ENCODE data around the gene COL20A1.

COL20A1 gene

GRCh38 chr20:63289311-63290135, 3.5 kb upstream of the COL20A1 start:
- Mint-ChIP-seq H3K36me3 (ENCODE audit: low read depth) (peaks cover 7% of the 10 kb centered on the region), H3K9me3 (no peaks in the 10 kb centered on the region), H3K4me3 (no peak overlapping the region), H3K27me3 (ENCODE audit: low read depth) (no peaks in the 10 kb centered on the region), H3K4me1 (ENCODE audit: low read depth) (no peaks in the 10 kb centered on the region), H3K27ac (no peak overlapping the region)

GRCh38 chr20:63290136-63290676, 2.8 kb upstream of the COL20A1 start:
- H3K4me1 Mint-ChIP-seq (ENCODE audit: low read depth), result no peaks in the 10 kb centered on the region

GRCh38 chr20:63290677-63291472, 2.1 kb upstream of the COL20A1 start:
- no peak overlapping the region for H3K4me3 Mint-ChIP-seq
- H3K27ac Mint-ChIP-seq, result no peak overlapping the region
- H3K9me3 Mint-ChIP-seq, result no peaks in the 10 kb centered on the region
- peaks cover 9% of the 10 kb centered on the region for H3K27me3 Mint-ChIP-seq (ENCODE audit: low read depth)
- peaks cover 7% of the 10 kb centered on the region for H3K36me3 Mint-ChIP-seq (ENCODE audit: low read depth)
- no peaks in the 10 kb centered on the region for H3K4me1 Mint-ChIP-seq (ENCODE audit: low read depth)

More at GRCh38 chr20:63290136-63290676, 2.8 kb upstream of the COL20A1 start:
- no peaks in the 10 kb centered on the region for H3K9me3 Mint-ChIP-seq
- H3K4me3 Mint-ChIP-seq, result no peak overlapping the region
- H3K27me3 Mint-ChIP-seq (ENCODE audit: low read depth), result peaks cover 6% of the 10 kb centered on the region
- H3K36me3 Mint-ChIP-seq (ENCODE audit: low read depth), result peaks cover 7% of the 10 kb centered on the region
- H3K27ac Mint-ChIP-seq, result no peak overlapping the region

- Mint-ChIP-seq H3K4me1 (ENCODE audit: low read depth) (no peaks in the 10 kb centered on the region), H3K27me3 (ENCODE audit: low read depth) (peaks cover 9% of the 10 kb centered on the region), H3K27ac (no peak overlapping the region), H3K36me3 (ENCODE audit: low read depth) (peaks cover 7% of the 10 kb centered on the region), H3K4me3 (no peak overlapping the region), H3K9me3 (no peaks in the 10 kb centered on the region)
These were observed 1.2 kb upstream of the COL20A1 start for GRCh38 chr20:63291811-63292210.

GRCh38 chr20:63292292-63292701, 689 bp upstream of the COL20A1 start:
- H3K27ac Mint-ChIP-seq, result no peak overlapping the region
- H3K4me3 Mint-ChIP-seq, result no peak overlapping the region
- peaks cover 7% of the 10 kb centered on the region for H3K36me3 Mint-ChIP-seq (ENCODE audit: low read depth)
- no peaks in the 10 kb centered on the region for H3K9me3 Mint-ChIP-seq
- no peaks in the 10 kb centered on the region for H3K4me1 Mint-ChIP-seq (ENCODE audit: low read depth)
- H3K27me3 Mint-ChIP-seq (ENCODE audit: low read depth), result peaks cover 9% of the 10 kb centered on the region

GRCh38 chr20:63293456-63293855, 470 bp downstream of the COL20A1 start:
- no peak overlapping the region for H3K4me3 Mint-ChIP-seq
- H3K36me3 Mint-ChIP-seq (ENCODE audit: low read depth), result peaks cover 4% of the 10 kb centered on the region
- H3K4me1 Mint-ChIP-seq (ENCODE audit: low read depth), result no peaks in the 10 kb centered on the region
- H3K9me3 Mint-ChIP-seq, result no peaks in the 10 kb centered on the region
- no peak overlapping the region for H3K27ac Mint-ChIP-seq
- H3K27me3 Mint-ChIP-seq (ENCODE audit: low read depth), result peaks cover 9% of the 10 kb centered on the region

GRCh38 chr20:63293871-63294535, 1.0 kb downstream of the COL20A1 start:
- Mint-ChIP-seq H3K9me3 (no peaks in the 10 kb centered on the region), H3K4me3 (no peak overlapping the region), H3K36me3 (ENCODE audit: low read depth) (peaks cover under 1% of the 10 kb centered on the region), H3K27ac (no peak overlapping the region), H3K27me3 (ENCODE audit: low read depth) (peaks cover 9% of the 10 kb centered on the region), H3K4me1 (ENCODE audit: low read depth) (no peaks in the 10 kb centered on the region)

GRCh38 chr20:63294536-63294900, 1.5 kb downstream of the COL20A1 start:
- H3K9me3 Mint-ChIP-seq, result no peaks in the 10 kb centered on the region
- no peak overlapping the region for H3K4me3 Mint-ChIP-seq
- H3K36me3 Mint-ChIP-seq (ENCODE audit: low read depth), result no peaks in the 10 kb centered on the region
- H3K27me3 Mint-ChIP-seq (ENCODE audit: low read depth), result peaks cover 9% of the 10 kb centered on the region
- no peaks in the 10 kb centered on the region for H3K4me1 Mint-ChIP-seq (ENCODE audit: low read depth)
- H3K27ac Mint-ChIP-seq, result no peak overlapping the region

- Mint-ChIP-seq H3K36me3 (ENCODE audit: low read depth) (no peaks in the 10 kb centered on the region), H3K27ac (no peak overlapping the region), H3K4me1 (ENCODE audit: low read depth) (no peaks in the 10 kb centered on the region), H3K27me3 (ENCODE audit: low read depth) (peaks cover 9% of the 10 kb centered on the region), H3K9me3 (no peaks in the 10 kb centered on the region), H3K4me3 (no peak overlapping the region)
These were observed 2.0 kb downstream of the COL20A1 start for GRCh38 chr20:63295018-63295417.

GRCh38 chr20:63295422-63295821, 2.4 kb downstream of the COL20A1 start:
- no peaks in the 10 kb centered on the region for H3K36me3 Mint-ChIP-seq (ENCODE audit: low read depth)
- H3K27me3 Mint-ChIP-seq (ENCODE audit: low read depth), result peaks cover 11% of the 10 kb centered on the region

GRCh38 chr20:63295846-63296245, 2.9 kb downstream of the COL20A1 start:
- H3K27ac Mint-ChIP-seq, result no peak overlapping the region
- no peaks in the 10 kb centered on the region for H3K36me3 Mint-ChIP-seq (ENCODE audit: low read depth)
- peaks cover 16% of the 10 kb centered on the region for H3K27me3 Mint-ChIP-seq (ENCODE audit: low read depth)
- no peak overlapping the region for H3K4me3 Mint-ChIP-seq
- no peaks in the 10 kb centered on the region for H3K4me1 Mint-ChIP-seq (ENCODE audit: low read depth)
- H3K9me3 Mint-ChIP-seq, result no peaks in the 10 kb centered on the region

More at GRCh38 chr20:63295422-63295821, 2.4 kb downstream of the COL20A1 start:
- H3K4me3 Mint-ChIP-seq, result no peak overlapping the region
- H3K27ac Mint-ChIP-seq, result no peak overlapping the region
- H3K4me1 Mint-ChIP-seq (ENCODE audit: low read depth), result no peaks in the 10 kb centered on the region
- no peaks in the 10 kb centered on the region for H3K9me3 Mint-ChIP-seq

- Mint-ChIP-seq H3K9me3 (no peaks in the 10 kb centered on the region), H3K27ac (no peak overlapping the region), H3K27me3 (ENCODE audit: low read depth) (peaks cover 18% of the 10 kb centered on the region), H3K4me1 (ENCODE audit: low read depth) (no peaks in the 10 kb centered on the region), H3K36me3 (ENCODE audit: low read depth) (no peaks in the 10 kb centered on the region), H3K4me3 (no peak overlapping the region)
These were observed 3.7 kb downstream of the COL20A1 start for GRCh38 chr20:63296531-63297299.

GRCh38 chr20:63297371-63297781, 4.4 kb downstream of the COL20A1 start:
- peaks cover 18% of the 10 kb centered on the region for H3K27me3 Mint-ChIP-seq (ENCODE audit: low read depth)
- H3K4me3 Mint-ChIP-seq, result no peak overlapping the region
- H3K9me3 Mint-ChIP-seq, result no peaks in the 10 kb centered on the region
- H3K4me1 Mint-ChIP-seq (ENCODE audit: low read depth), result no peaks in the 10 kb centered on the region
- H3K27ac Mint-ChIP-seq, result no peak overlapping the region
- no peaks in the 10 kb centered on the region for H3K36me3 Mint-ChIP-seq (ENCODE audit: low read depth)

Measured in T-helper 1 cell treated with Interleukin-12 subunit alpha and Interleukin-12 subunit beta and Interleukin-4 antibody, amounts not matched to agents 30 μg/mL and 1 μg/mL, for 36 hours (primary cell).